DMS114 treated with DMSO at 0.1 percent for 48 hours (cell line): Measurements from ENCODE around the gene OR2AT4.
"Not testable (repeated sequence)": the region's sequence is repeated elsewhere in the genome, so short reads cannot be mapped to it uniquely, and the experiment has no call there.

Source experiments
- DNase-seq: peaks from one replicate; lab custom pipeline; 2025; ENCODE audit not compliant: unreplicated experiment; lab: John Stamatoyannopoulos, UW

Gene OR2AT4

GRCh38 chr11:75103380-75104026 lies 6.8 kb upstream of the OR2AT4 start:
- no peak for DNase-seq

- no peak for DNase-seq
Measured at GRCh38 chr11:75101424-75102128, 4.9 kb upstream of the OR2AT4 start.

GRCh38 chr11:75100314-75100713 lies 3.6 kb upstream of the OR2AT4 start:
- DNase-seq, result no peak

DNA sequence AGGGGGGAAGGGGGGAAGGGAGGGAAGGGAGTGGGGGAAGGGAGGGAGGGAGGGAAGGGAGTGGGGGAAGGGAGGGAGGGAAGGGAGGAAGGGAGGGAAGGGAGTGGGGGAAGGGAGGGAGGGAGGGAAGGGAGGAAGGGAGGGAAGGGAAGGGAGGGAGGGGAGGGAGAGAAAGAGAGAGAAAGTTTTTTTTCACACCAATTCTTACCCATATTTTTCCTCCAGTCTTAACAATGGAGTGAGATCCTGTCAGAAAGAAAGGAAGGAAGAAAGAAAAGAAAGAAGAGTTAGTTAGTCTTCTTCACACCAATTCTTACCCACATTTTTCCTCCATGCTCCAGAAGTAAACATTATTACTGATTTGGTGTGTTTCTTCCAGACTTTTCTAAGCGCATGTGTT lies 3.0 kb upstream of the OR2AT4 start:
- no peak for DNase-seq

DNA sequence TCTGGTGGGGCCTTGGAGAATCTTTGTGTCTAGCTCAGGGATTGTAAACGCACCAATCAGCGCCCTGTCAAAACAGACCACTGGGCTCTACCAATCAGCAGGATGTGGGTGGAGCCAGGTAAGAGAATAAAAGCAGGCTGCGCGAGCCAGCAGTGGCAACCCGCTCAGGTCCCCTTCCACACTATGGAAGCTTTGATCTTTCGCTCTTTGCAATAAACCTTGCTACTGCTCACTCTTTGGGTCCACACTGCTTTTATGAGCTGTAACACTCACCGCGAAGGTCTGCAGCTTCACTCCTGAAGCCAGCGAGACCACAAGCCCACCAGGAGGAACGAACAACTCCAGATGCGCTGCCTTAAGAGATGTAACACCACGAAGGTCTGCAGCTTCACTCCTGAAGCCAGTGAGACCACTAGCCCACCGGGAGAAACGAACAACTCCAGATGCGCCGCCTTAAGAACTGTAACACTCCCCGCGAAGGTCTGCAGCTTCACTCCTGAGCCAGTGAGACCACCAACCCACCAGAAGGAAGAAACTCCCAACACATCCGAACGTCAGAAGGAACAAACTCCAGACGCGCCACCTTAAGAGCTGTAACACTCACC lies 2.3 kb upstream of the OR2AT4 start:
- DNase-seq, result not testable (repeated sequence)

DNA sequence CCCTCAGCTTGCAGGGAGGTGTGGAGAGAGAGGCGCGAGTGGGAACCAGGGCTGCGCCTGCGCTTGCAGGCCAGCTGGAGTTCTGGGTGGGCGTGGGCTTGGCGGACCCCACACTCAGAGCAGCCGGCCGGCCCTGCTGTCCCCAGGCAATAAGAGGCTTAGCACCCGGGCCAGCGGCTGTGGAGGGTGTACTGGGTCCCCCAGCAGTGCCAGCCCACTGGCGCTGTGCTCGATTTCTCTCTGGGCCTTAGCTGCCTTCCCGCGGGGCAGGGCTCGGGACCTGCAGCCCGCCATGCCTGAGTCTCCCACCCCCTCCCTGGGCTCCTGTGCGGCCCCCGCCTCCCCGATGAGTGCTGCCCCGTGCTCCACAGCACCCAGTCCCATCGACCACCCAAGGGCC lies 1.5 kb upstream of the OR2AT4 start:
- DNase-seq, result not testable (repeated sequence)

DNA sequence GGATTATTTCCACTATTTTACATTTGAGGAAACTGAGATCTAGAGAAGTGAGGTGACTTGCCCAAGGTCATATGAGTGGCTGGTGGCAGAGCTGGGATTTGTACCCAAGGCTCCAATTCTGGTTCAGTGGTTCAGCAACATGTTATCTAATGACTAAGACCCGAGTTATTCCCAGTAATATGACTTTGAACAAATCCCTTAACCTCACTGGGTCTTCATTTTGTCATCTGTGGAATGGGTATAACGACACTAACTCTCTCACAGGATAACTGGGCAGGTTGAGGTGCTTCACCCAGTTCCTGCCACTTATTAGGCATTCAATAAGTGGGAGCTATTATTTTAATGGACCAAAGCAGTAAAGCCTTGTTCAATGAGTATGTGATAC lies 489 bp upstream of the OR2AT4 start:
- no peak for DNase-seq

- DNase-seq, result not testable (repeated sequence)
Measured at GRCh38 chr11:75094382-75094781, 2.3 kb downstream of the OR2AT4 start.

- no peak for DNase-seq
Measured at GRCh38 chr11:75090671-75091177, 6.0 kb downstream of the OR2AT4 start.

- no peak for DNase-seq
Measured at GRCh38 chr11:75087319-75088305, 9.1 kb downstream of the OR2AT4 start.

DNA sequence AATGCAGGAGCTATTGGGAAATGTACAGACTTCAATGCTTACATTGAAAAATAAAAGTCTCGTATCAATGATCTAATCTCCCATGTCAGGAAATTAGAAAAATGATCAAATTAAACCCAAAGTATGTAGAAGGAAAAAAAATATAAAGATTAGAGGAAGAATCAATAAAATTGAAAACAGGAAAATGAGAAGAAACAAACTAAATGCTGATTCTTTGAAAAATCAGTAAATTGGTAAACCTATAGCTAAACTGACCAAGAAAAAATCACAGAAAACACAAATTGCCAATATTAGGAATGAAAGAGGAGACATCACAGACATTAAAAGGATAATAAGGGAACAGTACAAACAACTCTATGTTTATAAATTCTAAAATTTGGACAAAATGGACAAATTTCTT lies 11.8 kb downstream of the OR2AT4 start:
- DNase-seq, result no peak

- DNase-seq, result no peak
Measured at GRCh38 chr11:75083217-75083605, 13.5 kb downstream of the OR2AT4 start.

DNA sequence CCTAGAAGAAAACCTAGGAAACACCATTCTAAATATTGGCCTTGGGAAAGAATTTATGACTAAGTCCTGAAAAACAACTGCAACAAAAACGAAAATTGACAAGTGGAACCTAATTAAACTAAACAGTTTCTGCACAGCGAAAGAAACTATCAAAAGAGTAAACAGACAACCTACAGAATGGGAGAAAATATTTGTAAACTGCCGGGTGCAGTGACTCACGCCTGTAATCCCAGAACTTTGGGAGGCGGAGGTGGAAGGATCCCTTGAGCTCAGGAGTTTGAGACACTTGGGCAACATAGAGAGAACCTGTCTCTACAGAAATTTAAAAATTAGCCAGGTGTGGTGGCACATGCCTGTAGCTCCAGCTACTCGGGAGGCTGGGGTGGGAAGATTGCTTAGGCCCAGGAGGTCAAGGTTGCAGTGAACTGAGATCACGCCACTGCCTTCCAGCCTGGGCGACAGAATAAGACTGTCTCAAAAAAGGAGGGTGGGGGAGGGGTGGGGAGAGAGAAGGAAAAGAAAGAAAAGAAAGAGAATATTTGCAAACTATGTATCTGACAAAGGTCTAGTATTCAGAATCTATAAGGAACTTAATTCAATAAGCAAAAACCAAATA lies 14.0 kb downstream of the OR2AT4 start:
- DNase-seq, result no peak

GRCh38 chr11:75079546-75079945 lies 17.1 kb downstream of the OR2AT4 start:
- no peak for DNase-seq

DNA sequence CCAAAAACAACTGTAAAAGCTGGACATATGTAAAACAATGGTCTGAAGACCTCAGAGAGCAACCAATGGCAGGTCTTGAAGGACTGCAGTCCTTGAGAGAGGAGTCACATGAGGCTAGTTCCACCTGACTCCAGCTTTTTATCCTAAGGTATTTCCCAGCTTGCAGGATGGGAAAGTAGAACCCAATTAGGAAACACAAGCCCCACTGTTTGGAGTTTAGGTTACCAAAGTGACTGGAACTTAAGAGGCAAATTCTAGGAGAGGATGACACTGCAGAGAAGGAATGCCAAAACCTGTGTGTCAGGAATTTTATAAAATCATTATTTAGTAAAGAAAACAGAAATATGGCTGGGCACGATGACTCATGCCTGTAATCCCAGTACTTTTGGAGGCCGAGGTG lies 18.4 kb downstream of the OR2AT4 start:
- no peak for DNase-seq

- DNase-seq, result no peak
Measured at GRCh38 chr11:75077316-75077715, 19.4 kb downstream of the OR2AT4 start.

- DNase-seq, result no peak
Measured at GRCh38 chr11:75076671-75077070, 20.0 kb downstream of the OR2AT4 start.

GRCh38 chr11:75073459-75074190 lies 23.1 kb downstream of the OR2AT4 start:
- DNase-seq, result no peak

GRCh38 chr11:75072582-75072981 lies 24.1 kb downstream of the OR2AT4 start:
- DNase-seq, result no peak

- DNase-seq, result no peak
Measured at GRCh38 chr11:75069473-75069872, 27.2 kb downstream of the OR2AT4 start.
